ENCODE results near the gene VAMP7. TPM values are rescaled to one million over a fixed set of nuclear protein-coding genes. Genes with fewer than 3 reads are reported as not detected.

The VAMP7 gene
- total RNA-seq, 1 experiment from 2014 or later, result 30.3 TPM

DNA sequence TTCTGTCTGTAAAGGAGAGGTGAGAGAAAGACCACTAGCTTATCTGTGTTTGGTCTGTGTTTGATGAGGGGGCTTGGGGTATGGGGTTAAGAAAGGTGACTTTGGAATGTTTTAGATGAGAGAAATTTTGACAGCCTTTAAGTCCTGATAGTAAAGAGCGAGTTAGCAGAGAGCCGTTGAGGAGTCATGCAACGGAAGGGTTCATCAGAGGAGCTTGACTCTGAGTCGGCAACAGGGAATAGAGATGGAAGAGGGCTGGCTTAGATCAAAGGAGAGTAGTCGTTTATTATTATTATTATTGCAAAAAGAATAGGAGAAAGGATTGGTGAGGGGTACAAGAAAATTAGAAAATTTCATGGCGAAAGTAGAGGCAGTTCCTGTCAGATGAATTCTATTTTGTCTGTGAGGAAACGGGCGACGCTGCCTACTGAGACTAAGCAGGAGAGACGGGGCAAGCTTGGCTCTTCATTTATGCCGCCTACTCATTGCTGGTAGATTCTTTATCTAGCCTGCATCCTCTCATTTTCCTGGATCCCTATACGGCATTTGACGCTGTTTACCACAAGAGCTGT is 473 bp upstream of the VAMP7 start:
- TF ChIP-seq, protein P1, sequence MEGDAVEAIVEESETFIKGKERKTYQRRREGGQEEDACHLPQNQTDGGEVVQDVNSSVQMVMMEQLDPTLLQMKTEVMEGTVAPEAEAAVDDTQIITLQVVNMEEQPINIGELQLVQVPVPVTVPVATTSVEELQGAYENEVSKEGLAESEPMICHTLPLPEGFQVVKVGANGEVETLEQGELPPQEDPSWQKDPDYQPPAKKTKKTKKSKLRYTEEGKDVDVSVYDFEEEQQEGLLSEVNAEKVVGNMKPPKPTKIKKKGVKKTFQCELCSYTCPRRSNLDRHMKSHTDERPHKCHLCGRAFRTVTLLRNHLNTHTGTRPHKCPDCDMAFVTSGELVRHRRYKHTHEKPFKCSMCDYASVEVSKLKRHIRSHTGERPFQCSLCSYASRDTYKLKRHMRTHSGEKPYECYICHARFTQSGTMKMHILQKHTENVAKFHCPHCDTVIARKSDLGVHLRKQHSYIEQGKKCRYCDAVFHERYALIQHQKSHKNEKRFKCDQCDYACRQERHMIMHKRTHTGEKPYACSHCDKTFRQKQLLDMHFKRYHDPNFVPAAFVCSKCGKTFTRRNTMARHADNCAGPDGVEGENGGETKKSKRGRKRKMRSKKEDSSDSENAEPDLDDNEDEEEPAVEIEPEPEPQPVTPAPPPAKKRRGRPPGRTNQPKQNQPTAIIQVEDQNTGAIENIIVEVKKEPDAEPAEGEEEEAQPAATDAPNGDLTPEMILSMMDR (IDR thresholded peaks at IDR 0.05; ENCODE audit: unreplicated experiment), result no peak
- Mint-ChIP-seq H3K27me3 (ENCODE audit: unreplicated experiment) (no peaks in the 10 kb centered on the region), H3K4me3 (ENCODE audit: low read depth, unreplicated experiment) (peak overlapping the region; percentile 100), H3K4me1 (ENCODE audit: low read depth, unreplicated experiment) (peaks cover 7% of the 10 kb centered on the region), H3K36me3 (ENCODE audit: insufficient read depth, unreplicated experiment) (peaks cover 19% of the 10 kb centered on the region), H3K27ac (ENCODE audit: unreplicated experiment) (peak overlapping the region; percentile 97), H3K9me3 (ENCODE audit: low read depth, unreplicated experiment) (no peaks in the 10 kb centered on the region)
- CTCF ChIA-PET, result no interaction called here
- intact Hi-C loops (cut with micrococcal nuclease; ENCODE audit: unreplicated experiment), result no loop called here
- no peak for DNase-seq
- no TSS peak for BruUV-seq (replicated peaks)

DNA sequence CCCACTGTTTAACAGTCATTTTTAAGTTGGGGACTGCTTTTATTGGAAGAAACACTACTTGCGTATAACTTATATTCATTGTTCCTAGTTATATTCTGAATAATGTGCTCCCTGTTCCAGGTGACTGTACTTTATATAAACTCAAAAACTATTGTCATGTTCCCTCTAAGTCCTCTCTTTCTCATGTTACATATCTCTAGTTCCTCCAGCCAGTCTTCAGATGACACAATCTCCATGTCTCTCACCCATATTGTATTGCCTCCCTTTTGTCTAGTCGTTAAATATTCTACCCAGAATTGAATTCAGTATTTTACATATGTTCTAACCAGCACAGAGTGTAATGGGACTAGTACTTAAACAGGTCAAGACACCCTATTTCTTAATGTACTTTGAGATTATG is 5.3 kb downstream of the VAMP7 start:
- no TSS peak for BruUV-seq (replicated peaks)
- Mint-ChIP-seq H3K4me3 (ENCODE audit: low read depth, unreplicated experiment) (no peak overlapping the region), H3K27me3 (ENCODE audit: unreplicated experiment) (no peaks in the 10 kb centered on the region), H3K9me3 (ENCODE audit: low read depth, unreplicated experiment) (no peaks in the 10 kb centered on the region), H3K36me3 (ENCODE audit: insufficient read depth, unreplicated experiment) (peaks cover 25% of the 10 kb centered on the region), H3K27ac (ENCODE audit: unreplicated experiment) (no peak overlapping the region), H3K4me1 (ENCODE audit: low read depth, unreplicated experiment) (peaks cover 33% of the 10 kb centered on the region)
- TF ChIP-seq, protein P1 (IDR thresholded peaks at IDR 0.05; ENCODE audit: unreplicated experiment), result no peak
- CTCF ChIA-PET, result no interaction called here
- intact Hi-C loops (cut with micrococcal nuclease; ENCODE audit: unreplicated experiment), result no loop called here
- no peak for DNase-seq

DNA sequence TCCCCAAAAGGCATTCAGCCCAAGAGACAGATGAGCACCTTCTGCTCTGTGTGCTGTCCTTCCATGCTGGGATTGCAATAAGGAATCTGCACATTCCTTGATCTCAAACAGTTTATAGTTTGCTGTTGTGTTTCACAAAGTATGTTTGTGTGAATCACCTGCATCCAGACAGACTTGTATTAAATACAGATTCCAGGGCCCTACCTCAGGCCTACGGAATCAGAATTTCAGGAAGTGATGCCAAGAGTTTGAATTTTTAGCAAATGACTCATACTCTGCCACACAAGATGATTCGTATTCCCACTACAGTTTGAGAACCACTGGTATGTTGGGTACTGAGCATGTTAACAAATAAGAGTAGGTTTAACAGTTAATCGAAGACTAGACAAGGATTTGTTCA is 7.0 kb downstream of the VAMP7 start:
- Mint-ChIP-seq H3K9me3 (ENCODE audit: low read depth, unreplicated experiment) (no peaks in the 10 kb centered on the region), H3K27me3 (ENCODE audit: unreplicated experiment) (no peaks in the 10 kb centered on the region), H3K4me3 (ENCODE audit: low read depth, unreplicated experiment) (no peak overlapping the region), H3K27ac (ENCODE audit: unreplicated experiment) (peak overlapping the region; percentile 29), H3K4me1 (ENCODE audit: low read depth, unreplicated experiment) (peaks cover 27% of the 10 kb centered on the region), H3K36me3 (ENCODE audit: insufficient read depth, unreplicated experiment) (peaks cover 17% of the 10 kb centered on the region)
- peak; percentile 3 for DNase-seq
- CTCF ChIA-PET, result no interaction called here
- intact Hi-C loops (cut with micrococcal nuclease; ENCODE audit: unreplicated experiment), result no loop called here
- TF ChIP-seq, protein P1 (IDR thresholded peaks at IDR 0.05; ENCODE audit: unreplicated experiment), result no peak
- BruUV-seq (replicated peaks), result no TSS peak

DNA sequence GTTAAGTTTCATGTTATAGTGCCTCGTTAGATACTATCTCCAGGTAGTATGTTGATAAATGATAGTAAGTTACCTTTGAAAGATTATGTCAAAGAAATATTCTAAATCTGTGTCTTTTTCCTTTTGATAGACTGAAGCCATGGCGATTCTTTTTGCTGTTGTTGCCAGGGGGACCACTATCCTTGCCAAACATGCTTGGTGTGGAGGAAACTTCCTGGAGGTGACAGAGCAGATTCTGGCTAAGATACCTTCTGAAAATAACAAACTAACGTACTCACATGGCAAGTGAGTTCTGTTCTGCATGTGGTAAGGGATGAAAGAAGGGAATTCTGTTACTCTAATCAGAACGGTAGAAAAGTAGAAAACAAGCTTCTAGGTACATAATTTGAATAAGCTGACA is 8.2 kb downstream of the VAMP7 start:
- Mint-ChIP-seq H3K27me3 (ENCODE audit: unreplicated experiment) (no peaks in the 10 kb centered on the region), H3K36me3 (ENCODE audit: insufficient read depth, unreplicated experiment) (peaks cover 17% of the 10 kb centered on the region), H3K9me3 (ENCODE audit: low read depth, unreplicated experiment) (no peaks in the 10 kb centered on the region), H3K27ac (ENCODE audit: unreplicated experiment) (no peak overlapping the region), H3K4me3 (ENCODE audit: low read depth, unreplicated experiment) (no peak overlapping the region), H3K4me1 (ENCODE audit: low read depth, unreplicated experiment) (peaks cover 27% of the 10 kb centered on the region)
- no peak for DNase-seq
- CTCF ChIA-PET, result no interaction called here
- intact Hi-C loops (cut with micrococcal nuclease; ENCODE audit: unreplicated experiment), result no loop called here
- BruUV-seq (replicated peaks), result no TSS peak
- TF ChIP-seq, protein P1 (IDR thresholded peaks at IDR 0.05; ENCODE audit: unreplicated experiment), result no peak

Measured in Calu3 (cell line).